NCI-H2081 treated with DMSO at 0.1 percent for 48 hours (cell line): ENCODE results near the gene EEF1AKMT1.

Source experiments
- DNase-seq: peaks from one replicate; lab custom pipeline; 2025; lab: John Stamatoyannopoulos, UW

EEF1AKMT1 gene

DNA sequence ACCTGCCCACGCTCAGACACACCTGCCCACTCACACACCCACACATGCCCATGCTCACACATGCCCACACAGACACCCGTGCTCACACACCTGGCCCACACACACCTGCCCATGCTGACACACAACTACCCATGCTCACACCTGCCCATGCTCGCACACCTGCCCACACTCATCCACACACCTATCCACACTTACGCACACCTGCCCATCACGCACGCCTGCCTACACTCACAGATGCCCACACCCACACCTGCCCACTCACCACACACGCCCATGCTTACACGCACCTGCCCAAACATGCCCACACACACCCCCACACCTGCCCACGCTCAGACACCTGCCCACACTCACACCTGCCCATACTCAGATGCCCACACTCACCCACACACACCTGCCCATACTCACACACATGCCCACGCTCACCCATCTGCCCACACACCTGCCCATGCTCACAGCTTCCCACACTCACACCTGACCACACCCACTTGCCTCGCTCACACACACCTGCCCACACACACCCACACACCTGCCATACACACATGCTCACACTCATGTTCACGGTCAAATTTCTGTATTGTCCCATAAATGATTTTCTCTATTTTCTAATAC is 54.7 kb downstream of the EEF1AKMT1 start:
- DNase-seq = no peak

DNA sequence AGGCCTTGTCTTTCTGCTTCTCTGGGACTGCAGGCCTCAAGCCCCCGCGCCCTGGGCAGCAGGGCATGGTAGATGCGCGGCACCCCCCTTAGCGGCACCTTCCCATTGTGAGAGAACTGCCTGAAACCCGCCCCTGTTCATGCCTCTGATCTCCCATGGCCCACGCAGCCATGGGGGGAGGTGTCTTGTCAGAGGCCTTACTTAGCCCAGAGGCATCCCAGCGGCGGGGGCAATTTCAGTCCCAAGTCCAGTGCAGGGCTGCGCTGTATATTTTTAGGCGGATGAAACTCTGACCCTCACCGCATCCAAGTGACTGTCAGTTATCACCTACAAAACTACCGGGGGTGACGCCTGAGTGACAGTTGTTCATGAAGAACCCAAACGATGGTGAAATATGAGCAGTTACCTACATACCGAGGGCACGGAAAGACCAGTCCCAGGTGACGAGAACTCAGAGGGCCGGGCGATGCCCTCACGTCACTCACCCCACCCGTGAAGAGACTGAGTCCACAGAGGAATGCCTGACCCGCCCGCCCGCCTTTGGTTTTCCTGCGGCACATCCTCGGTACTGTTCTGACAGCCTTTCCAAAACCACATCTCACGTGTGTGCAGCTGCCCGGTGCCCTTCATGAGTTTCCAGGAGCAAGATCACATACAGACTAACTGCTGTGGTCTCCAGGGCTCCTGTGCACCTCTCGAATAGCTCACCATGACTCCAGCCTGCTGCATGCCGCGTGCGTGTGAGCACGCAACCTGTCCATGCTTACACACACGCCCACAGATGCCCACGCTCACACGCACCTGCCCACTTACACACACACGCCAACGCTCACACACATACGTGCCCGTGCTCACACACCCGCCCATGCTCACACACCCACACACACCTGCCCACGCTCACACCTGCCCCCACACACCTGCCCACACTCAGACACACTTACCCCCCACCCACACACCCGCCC is 55.9 kb downstream of the EEF1AKMT1 start:
- DNase-seq = no peak

DNA sequence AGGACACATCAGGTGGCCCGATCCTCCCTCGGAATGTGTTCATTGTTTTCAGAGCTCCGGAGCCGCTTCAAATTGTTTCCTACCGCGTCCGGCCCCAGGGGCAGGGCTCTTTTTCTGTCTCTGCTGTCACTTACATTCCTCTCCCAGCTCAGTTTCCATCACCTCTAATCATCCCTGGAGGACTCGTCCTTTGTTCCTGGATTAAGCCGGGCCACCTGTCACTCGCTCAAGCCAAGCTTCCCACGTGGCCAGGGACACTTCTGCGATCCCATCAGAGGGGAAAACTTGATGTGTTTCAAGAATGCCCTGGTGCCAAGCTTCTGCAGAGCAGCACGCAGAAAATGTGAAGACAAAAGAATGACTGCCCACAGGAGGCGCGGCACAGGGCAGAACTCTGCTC is 56.8 kb downstream of the EEF1AKMT1 start:
- no peak for DNase-seq

DNA sequence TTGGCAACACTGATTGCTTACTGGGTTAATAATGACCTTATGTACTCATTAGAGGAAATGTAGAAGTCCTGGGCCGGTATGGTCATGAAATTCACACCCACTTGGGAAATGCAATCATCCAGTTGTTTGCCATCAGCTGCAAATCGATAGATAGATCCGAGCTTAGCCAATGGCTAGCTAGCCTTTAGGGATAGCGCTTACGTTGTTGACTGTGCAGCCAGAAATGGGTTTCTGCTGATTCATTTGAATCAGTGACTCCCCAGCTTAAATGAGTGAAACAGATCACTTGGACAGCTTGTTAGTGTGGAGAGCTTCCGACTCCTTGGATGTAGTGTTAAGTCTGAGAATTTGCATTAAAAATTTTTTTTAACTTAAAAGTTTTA is 58.4 kb downstream of the EEF1AKMT1 start:
- DNase-seq = no peak

DNA sequence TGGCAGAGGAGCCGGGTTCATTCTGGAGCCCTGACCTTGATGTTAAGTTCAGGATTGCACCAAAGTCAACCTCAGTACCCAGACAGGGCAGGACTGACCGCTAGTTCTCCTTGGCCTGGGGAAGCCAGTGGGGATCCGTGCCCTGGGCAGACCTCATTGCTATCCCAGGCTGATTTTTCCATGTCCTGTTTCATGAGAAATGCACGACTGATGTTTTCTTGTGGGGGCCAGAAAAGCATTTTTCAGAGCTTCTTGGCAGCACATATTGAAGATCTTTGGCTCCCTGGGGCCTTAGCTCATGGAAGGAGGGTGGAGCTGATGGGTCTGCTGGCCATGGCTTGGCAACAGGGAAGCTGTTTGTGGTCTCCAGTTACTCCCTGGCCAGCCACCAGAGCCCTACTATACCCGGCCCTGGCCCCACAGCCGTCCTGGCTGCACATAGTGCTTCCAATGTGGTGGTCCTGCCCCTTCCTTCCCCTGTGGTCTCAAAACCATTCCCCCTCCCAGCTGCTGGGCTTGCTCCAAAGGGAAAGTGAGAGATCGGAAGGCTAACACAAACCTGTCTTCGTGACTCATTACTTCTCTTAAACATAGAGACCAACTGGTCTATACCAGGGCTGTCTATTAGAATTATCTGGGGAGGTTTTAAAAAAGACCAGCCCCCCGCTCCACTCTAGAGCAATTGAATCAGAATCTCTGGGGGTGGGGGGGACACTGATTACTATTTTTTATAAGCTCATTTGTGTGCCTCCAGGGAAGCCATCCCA is 59.0 kb downstream of the EEF1AKMT1 start:
- DNase-seq = no peak

DNA sequence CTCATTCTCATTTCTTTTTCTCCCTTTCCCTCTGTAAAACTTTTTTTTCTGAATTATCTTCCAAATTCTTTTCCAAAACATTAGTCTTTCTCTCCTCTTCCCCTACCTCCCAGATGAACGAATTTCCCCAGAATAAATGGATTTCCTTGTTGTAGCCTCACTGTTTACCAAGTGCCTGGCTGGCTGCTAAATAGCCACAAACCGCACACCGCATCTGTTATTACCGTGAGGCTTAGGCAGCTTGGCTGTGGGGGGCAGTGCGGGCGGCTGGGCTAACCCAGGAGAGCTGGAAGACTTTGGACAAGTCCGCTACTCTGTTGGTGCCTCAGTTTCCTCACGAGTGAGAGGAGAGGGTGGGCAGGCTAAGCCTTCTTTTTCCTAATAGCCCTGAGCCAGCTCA is 59.6 kb downstream of the EEF1AKMT1 start:
- DNase-seq = no peak

DNA sequence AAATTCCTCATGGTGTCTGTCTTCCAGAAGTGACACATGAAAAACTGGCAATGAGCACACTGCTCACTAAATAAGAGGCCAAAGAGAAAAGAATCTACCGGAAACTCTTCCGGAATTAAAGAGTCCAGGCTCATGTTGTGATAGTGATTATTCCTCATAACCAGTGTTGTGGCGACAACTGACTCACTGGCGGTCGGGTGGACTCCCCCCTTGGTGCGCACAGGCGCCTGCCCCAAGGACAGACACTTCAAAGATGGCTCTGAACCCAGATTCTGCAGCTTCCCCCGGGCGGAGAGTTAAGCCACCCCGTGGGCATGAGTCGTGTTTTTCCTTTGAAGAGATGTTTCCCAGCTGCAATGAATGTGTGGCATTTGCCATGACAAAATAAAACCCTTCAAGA is 60.0 kb downstream of the EEF1AKMT1 start:
- DNase-seq = no peak

DNA sequence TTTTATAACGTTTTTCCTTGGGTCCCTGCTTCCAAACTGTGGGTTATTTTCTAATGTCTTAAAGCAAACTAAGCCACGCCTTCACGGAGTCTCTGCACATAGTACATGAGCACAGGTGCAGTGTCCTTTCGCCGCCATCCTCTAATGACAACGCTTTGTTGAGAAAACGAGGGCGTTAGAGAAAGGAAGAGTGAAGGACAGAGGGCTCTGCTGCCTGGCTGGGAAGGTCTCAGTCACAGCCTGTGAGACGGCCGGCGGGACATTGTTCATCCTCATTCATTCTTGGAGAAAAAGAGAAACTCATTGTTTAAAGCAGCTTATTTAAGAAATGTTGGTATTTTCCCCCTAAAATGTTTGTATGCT is 60.8 kb downstream of the EEF1AKMT1 start:
- no peak for DNase-seq

DNA sequence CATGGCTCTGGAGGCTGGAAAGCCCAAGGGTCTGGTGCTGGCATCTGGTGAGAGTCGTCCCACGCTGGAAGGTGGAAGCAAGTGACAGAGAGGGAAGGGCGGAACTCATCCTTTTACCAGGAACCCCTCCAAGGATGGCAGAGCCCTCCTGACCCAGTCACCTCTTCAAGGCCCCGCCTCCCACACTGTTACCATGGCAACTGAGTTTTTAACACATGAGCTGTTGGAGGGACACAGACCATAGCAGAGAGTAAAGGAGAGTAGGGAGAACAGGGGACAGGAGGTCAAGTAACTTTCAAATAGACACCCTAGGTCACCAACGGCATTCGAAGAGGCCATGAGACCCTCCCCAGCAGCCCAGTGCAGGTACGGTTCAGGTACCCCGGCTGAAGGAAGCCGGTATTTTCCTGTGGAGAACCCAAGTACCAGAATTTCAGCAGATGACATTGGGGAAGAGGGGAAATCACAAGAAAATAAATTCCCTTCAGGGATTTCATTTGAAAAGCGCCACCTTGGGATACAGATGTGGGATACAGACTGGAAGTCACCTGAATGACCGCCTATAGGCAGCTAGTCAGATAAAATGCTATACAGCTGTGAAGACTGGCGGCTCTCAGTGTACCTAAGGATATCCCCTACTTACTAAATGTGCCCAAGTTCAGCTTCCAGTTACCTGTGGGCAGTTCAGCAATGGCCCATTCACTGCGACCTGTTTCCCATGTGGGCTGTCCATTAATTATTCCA is 62.3 kb downstream of the EEF1AKMT1 start:
- no peak for DNase-seq

DNA sequence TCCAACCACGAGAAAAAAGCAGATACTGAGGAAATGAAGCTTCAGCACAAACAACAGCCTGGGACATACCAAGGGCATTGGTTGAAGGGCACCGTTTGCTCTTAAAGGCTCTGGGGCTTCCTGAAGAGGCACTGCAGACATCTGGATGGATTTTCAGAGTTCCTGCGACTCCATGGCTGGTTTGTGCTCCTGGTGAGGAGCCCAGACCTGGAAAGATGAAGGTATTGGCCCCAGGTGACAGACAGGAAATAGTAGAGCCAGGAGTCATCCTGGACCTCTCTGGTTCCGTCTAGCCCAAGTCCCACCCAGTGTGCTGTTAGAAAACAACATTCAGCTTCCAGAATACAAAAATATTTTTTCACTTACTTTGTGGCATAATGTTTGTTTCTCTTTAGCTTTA is 64.0 kb downstream of the EEF1AKMT1 start:
- no peak for DNase-seq

DNA sequence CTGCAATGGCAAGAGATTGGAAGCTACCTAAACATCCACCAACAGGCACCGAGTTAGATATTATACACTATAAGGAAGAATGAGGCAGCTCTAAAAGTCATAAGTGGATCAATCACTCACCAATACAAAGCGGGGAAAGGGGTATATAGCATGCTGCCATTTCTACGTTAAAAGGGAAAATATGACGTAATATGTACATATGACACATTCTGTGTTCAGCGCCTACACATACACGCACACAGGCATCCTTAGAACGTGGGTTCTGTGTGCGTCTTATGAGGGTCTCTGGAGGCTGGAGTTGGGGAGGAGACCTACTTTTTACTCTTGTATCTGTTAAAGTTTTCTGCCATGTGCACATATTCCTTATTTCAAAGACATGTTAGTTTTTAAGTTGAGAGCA is 64.4 kb downstream of the EEF1AKMT1 start:
- no peak for DNase-seq

DNA sequence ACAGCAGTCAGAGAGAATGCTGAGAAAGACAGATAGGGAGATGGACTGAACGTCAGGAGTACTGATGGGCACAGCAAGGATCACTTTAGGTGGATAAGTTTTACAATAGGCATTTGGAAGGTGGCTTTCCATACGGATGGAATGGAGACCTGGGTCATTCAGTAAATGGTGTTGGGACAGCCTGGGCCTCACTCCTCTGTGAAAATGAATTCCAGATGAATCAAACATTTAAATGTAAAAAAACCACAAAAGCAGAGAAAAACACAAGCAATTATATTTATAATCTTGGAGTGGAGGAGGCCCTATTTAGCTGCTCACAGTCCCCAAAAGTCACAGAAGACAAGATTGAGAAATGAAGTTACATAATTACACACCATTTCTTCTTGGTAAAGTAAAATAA is 65.5 kb downstream of the EEF1AKMT1 start:
- DNase-seq = no peak

DNA sequence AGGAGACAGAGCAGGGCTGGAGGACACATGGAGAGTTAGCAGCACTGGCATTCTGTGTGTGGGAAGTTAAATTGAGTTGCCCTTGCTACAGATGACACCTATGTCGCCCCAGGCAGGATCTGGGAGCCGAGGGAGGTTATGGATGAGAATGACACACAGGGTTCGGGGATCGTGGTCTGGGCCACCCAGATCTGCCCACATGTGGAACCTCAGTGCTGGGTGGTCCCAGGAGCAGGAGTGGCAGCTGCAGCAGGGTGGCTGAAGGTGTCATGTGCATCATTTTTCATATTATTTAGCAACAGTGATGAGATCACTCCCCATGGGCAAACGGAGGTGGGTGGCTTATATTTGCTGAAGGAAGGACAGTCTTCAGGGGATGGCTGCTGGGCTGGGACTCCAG is 67.1 kb downstream of the EEF1AKMT1 start:
- no peak for DNase-seq

DNA sequence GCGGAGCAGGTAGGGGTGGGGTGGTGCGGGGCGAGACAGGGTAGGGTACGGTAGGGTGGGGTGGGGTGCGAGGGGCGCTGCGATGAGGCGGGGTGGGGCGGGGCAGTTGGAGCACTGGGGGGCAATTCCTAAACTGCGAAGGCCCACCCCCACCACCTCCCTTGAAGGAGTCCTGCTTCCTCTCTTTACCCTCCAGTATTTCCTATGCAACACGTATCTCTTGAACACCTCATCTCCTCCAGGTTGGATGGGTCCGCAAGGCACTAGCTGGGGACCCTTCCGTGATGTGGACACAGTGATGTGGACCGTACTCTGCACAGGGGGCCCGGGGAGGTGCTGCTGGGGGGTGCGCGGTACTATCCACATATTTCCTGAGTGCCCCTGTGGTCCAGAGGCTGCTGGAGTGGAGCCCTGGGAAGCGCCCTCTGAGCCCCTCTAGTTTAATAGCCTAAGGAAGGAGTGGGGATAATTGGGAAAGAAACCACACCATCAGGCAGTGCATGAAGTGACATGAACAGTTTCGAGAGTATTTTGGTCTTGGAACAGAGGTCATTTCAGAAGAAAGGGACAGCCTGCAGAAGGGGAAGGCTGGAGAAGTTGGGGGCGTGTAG is 69.2 kb downstream of the EEF1AKMT1 start:
- no peak for DNase-seq

DNA sequence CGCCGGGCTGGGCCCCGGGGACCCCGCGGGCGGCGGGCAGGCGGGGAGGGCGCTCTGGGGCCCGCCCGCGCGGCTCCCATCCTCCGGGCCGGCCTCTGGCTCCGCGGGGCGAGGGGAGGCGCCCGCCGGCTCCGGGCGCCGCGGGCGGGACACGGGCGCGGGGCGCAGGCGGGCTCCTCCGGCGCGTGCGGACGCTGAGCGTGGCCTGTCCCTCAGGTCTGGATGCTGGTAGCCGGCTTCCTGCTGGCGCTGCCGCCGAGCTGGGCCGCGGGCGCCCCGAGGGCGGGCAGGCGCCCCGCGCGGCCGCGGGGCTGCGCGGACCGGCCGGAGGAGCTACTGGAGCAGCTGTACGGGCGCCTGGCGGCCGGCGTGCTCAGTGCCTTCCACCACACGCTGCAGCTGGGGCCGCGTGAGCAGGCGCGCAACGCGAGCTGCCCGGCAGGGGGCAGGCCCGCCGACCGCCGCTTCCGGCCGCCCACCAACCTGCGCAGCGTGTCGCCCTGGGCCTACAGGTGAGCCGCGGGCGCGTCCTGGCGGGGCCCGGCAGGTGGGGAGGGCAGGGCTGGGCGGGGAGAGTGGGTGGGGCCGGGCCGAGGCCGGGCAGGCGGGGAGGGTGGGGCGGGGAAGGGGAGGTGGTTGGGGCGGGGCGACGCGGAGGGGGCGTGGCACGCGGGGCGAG is 69.8 kb downstream of the EEF1AKMT1 start:
- DNase-seq = no peak

DNA sequence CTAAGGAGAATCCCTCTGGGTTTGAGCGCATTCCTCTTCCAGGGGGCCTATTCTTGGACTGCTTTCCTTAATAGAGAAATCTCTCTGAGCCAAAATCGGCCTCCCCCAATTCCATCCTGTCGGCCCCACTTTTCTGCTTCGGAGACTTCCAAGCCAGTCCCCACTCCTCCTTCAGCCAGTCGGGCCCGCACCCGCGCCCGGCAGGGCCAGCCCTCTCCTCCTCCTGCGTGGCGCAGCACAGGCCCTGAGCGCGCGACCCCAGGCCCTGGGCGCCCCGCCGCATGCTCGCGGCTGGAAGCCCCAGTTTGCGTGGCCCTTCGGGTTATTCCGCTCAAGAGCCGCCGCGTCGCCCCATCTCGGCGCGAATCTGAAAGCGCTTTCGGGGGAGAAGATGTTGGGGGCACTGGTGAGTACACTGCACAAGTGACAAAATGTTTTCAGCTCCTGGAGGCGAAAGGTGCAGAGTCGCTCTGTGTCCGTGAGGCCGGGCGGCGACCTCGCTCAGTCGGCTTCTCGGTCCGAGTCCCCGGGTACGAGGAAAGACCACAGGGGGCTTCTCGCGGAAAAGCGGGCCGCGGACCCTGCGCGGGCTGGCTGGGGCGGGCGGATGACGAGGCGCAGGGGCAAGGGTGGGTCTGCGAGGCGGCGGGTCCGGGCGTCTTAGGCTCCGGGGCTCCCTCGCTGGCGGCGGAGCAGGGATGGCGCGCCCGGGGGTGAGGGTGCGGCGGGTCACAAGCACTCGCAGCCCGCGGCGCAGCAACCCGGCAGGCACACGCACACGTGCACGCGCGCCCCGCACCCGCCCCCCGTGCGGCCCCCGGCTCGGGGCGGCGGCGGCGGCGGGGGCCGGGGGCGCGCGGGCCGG is 70.6 kb downstream of the EEF1AKMT1 start, which contains the start of gene IL17D:
Gene IL17D, plus strand, starts transcription at position 785 of the 865 bp plus-strand sequence. CDS start 303 bp downstream, outside the sequence.
- DNase-seq = no peak

DNA sequence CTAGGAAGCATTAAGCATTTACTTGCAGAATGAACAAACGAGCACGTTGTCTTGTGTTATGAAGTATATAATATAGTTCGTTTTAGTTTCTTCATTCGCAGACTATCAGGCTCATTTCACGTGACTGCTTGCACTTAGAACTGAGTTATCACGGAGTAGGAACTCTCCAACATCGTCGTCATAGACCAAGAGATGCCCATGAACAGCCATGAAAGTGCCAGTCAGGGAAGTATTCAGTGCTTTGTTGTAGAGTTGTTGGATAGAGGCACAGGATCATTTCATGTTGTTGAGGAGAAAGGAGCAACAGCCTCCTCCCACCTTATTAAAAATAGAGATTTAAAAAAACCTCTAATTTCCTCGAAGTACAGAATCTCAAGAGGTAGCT is 71.2 kb downstream of the EEF1AKMT1 start:
- no peak for DNase-seq

DNA sequence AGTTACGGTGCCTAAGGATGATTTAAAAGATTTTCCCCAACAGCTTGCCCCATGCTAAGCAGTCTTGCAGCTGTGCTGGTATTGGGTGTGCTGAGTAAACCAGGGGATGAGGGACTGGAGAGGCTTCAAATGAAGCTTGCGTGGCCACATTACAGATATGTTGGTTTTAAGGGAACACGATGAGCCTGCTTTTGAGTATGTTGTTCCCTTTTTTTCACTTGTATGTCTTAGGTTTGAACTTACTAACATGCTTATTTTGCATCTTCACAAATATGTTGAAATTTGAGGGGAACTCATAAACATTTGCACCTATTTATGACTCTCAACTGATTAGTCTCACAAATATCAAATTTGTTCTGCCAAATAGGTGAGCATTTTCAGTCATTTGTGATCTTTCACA is 72.3 kb downstream of the EEF1AKMT1 start:
- DNase-seq = no peak

DNA sequence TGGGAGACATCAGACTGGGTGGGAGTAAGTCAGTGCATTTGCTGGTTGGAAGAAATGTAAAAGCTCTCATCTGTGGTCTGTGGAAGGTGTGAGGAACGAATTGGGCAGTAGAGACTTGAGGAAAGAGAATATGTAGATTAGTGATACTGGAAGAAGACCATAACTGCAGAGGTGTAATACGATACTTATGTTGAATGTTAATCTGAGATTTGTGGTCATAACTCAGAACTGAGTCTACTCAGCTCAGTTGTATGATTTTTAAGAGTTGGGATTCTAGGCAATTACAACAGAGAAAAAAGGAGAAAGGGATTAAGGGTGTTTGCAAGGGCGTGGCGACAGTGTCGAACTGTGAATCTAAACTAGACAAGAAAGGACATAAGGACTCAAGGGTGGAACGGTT is 73.5 kb downstream of the EEF1AKMT1 start:
- no peak for DNase-seq

DNA sequence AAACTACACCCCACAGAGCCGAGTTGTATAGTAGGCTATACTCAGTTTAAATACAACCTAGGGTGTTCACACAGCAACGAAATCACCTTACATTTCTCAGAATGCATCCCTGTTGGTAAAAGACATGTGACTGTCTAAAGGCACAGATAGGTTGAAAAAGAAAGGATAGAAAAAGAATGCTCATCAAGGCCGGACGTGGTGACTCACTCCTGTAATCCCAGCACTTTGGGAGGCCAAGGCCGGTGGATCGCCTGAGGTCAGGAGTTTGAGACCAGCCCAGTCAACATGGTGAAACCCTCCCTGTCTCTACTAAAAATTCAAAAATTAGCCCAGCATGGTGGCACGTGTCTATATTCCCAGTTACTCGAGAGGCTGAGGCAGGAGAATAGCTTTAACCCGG is 74.0 kb downstream of the EEF1AKMT1 start:
- no peak for DNase-seq
